ENCODE measurements around the gene SLC2A14.
"Not testable (repeated sequence)": the region's sequence is repeated elsewhere in the genome, so short reads cannot be mapped to it uniquely, and the experiment has no call there.

GRCh38 chr12:7862814-7863348 is 9.8 kb downstream of the SLC2A14 start:
- TF ChIP-seq, protein P1, sequence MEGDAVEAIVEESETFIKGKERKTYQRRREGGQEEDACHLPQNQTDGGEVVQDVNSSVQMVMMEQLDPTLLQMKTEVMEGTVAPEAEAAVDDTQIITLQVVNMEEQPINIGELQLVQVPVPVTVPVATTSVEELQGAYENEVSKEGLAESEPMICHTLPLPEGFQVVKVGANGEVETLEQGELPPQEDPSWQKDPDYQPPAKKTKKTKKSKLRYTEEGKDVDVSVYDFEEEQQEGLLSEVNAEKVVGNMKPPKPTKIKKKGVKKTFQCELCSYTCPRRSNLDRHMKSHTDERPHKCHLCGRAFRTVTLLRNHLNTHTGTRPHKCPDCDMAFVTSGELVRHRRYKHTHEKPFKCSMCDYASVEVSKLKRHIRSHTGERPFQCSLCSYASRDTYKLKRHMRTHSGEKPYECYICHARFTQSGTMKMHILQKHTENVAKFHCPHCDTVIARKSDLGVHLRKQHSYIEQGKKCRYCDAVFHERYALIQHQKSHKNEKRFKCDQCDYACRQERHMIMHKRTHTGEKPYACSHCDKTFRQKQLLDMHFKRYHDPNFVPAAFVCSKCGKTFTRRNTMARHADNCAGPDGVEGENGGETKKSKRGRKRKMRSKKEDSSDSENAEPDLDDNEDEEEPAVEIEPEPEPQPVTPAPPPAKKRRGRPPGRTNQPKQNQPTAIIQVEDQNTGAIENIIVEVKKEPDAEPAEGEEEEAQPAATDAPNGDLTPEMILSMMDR (IDR thresholded peaks at IDR 0.05): not testable (repeated sequence)
- not testable (repeated sequence) for TF ChIP-seq ZFX (IDR thresholded peaks at IDR 0.05; ENCODE audit: borderline replicate concordance)

Data from 22Rv1 (cell line).